Heart right ventricle (tissue), 16 donors: ENCODE measurements around the gene GPD1. TPM values are rescaled to one million over a fixed set of nuclear protein-coding genes. Genes with fewer than 3 reads are reported as not detected.

Source experiments
- ATAC-seq, 8 donors: fragments of 200-7000 bp; cut with Tn5 transposase; one replicate each; pipeline ENCODE4 v1.9.1; 2020; ENCODE audit warnings: mild to moderate bottlenecking in 8 of 8, moderate library complexity in 8 of 8, moderate number of reproducible peaks in 1 of 8
- DNase-seq, 2 donors: peaks; one replicate each; pipeline ENCODE4 v3.0.0-alpha.2; 2020
- H3K27ac ChIP-seq, 10 donors: fragments of 200-600 bp; sonication (generic) in 2 of 10; one replicate each; pipeline versions ENCODE4 v1.5.0 to v1.8.0; 2020 to 2022; ENCODE audit warnings: mild to moderate bottlenecking in 3 of 10
- H3K27me3 ChIP-seq, 7 donors: fragments of 200-600 bp; one replicate each; pipeline ENCODE4 v1.8.0; 2021 to 2022; ENCODE audit warnings: mild to moderate bottlenecking in 2 of 7
- H3K36me3 ChIP-seq, 9 donors: fragments of 200-600 bp; sonication (generic) in 1 of 9; one replicate each; pipeline versions ENCODE4 v1.5.0 to v1.8.0; 2020 to 2022; ENCODE audit warnings: mild to moderate bottlenecking in 2 of 9
- H3K4me1 ChIP-seq, 9 donors: fragments of 200-600 bp; sonication (generic) in 1 of 9; one replicate each; pipeline versions ENCODE4 v1.5.0 to v1.8.0; 2020 to 2022; ENCODE audit warnings: mild to moderate bottlenecking in 4 of 9
- H3K4me3 ChIP-seq, 10 donors: fragments of 200-600 bp; sonication (generic) in 2 of 10; one replicate each; pipeline versions ENCODE4 v1.5.0 to v1.8.0; 2020 to 2022; ENCODE audit warnings: mild to moderate bottlenecking in 7 of 10, moderate library complexity in 2 of 10
- H3K9me3 ChIP-seq, 11 donors: fragments of 200-600 bp in 10 of 11; sonication (generic) in 2 of 11; one replicate each; pipeline versions ENCODE4 v1.5.0 to v1.8.0; 2013 to 2022; ENCODE audit warnings: mild to moderate bottlenecking in 2 of 11, control low read depth in 1 of 11, moderate library complexity in 1 of 11
- CTCF ChIP-seq, 9 donors: fragments of 200-600 bp; sonication (generic) in 2 of 9; IDR thresholded peaks; one replicate each; pipeline versions ENCODE4 v1.5.0 to v1.8.0; 2021 to 2022; ENCODE audit warnings: antibody characterized with exemption in 9 of 9, mild to moderate bottlenecking in 5 of 9, moderate library complexity in 1 of 9
- WGBS, 2 donors: extraction: QIAGEN DNeasy Blood & Tissue Kit; methylation state at CpG; one replicate each; pipeline ENCODE4 v1.1.7; 2013; ENCODE audit warnings: inconsistent platforms in 1 of 2; 5-methylcytosine and 5-hydroxymethylcytosine counted together
- intact Hi-C, 10 donors: fragments of 100-400 bp; cut with DNase I; formaldehyde crosslinking; loops; one replicate each; pipeline versions ENCODE4 v1.11.1 to v1.14.2; 2022
- polyA plus RNA-seq, 2 donors: library from polyadenylated mRNA; stranded (reverse); fragments of 200-250 nt; gene quantifications; one replicate each; pipeline ENCODE4 v1.2.3, GENCODE V29; 2013
- total RNA-seq, 10 donors: library from RNA; stranded (reverse); fragmentation: NEBNext Ultra II Directional in 3 of 10; extraction: Animal tissue kit (Norgen Biotek cat#: 25700) in 3 of 10; gene quantifications; one replicate each; pipeline versions ENCODE4 v1.2.1 to v1.2.4, GENCODE V29; 2021 to 2023
- donor health status: Arrhythmogenic right ventricular cardiomyopathy.
- donor health status: ischemic (EF 13 %, LVEDD 7.1; RV severe dilation, severe dysfunction).
- donor health status: healthy with polysubstance abuse.
- donor health status: DM: no; HTN: yes; CAD: no.
- donor health status: DM: no; HTN: no; CAD: no.
- donor health status: ischemic (EF 25% LVEDD 6.9; RV normal size, moderate dysfunction).
- donor health status: ischemic (EF 25% LVEDD 5.7; RV mildly dilated, moderate dysfunction).
- donor health status: healthy.
- donor health status: DM: yes; HTN: yes; CAD: no.
- donor health status: Ischemic cardiomyopathy.
- donor health status: ischemic (EF 35%, LVEDD 5.7; RV mildly dilated, moderate dysfunction).
- donor health status: nonischemic (EF 11% LVEDD 7.7; RV severe dilation, severe dysfunction).
- donor health status: DM: yes; HTN: yes; CAD: no.
- donor health status: PGD.
- donor health status: ischemic (EF 29% LVEDD 5.4; RV normal size, mild dysfunction).
- donor health status: nonischemic (EF 23%, LVEDD 6.1; RV moderate dilation, normal function).

GPD1 gene
- total and polyA plus RNA-seq, 12 donors: 5.2 to 67.7 (median 15.3) TPM

- TF ChIP-seq CTCF (IDR thresholded peaks at IDR 0.05): no peak
- intact Hi-C loops: loop anchor here (5.0 to 10.0 kb wide), 5 partner anchors 87 to 285 kb away; partner anchors contain the start of gene AQP6 (in 1 of the 10)
- ATAC-seq: no peak
These were observed 44.2 kb upstream of the GPD1 start for GRCh38 chr12:50059440-50060119.

GRCh38 chr12:50060120-50060468 is 43.7 kb upstream of the GPD1 start:
- TF ChIP-seq CTCF (IDR thresholded peaks at IDR 0.05): no peak
- no peak for DNase-seq
- no peak for ATAC-seq
- Histone ChIP-seq H3K36me3 (no peaks in the 10 kb centered on the region), H3K27me3 (peaks cover 0 to 42% (median 22%) of the 10 kb centered on the region in 7 donors), H3K9me3 (no peaks in the 10 kb centered on the region), H3K4me1 (peaks cover 0 to 46% (median 19%) of the 10 kb centered on the region in 9 donors), H3K27ac (no peak overlapping the region), H3K4me3 (no peak overlapping the region)
- whole genome bisulfite sequencing, 2 donors: 68 to 70% methylated on average over 4 of the region's 4 CpGs
- intact Hi-C loops: loop anchor here in 1 of 10 donors (5.0 kb wide), 1 partner anchor 193 kb away; no protein-coding TSS in a partner anchor

More at GRCh38 chr12:50059440-50060119, 44.2 kb upstream of the GPD1 start:
- H3K27ac ChIP-seq: no peak overlapping the region
- no peaks in the 10 kb centered on the region for H3K36me3 ChIP-seq
- peaks cover 0 to 46% (median 19%) of the 10 kb centered on the region in 9 donors for H3K4me1 ChIP-seq
- 81% methylated on average over 12 of the region's 12 CpGs for WGBS, 2 donors
- DNase-seq: no peak
- no peaks in the 10 kb centered on the region for H3K9me3 ChIP-seq
- peaks cover 0 to 42% (median 22%) of the 10 kb centered on the region in 7 donors for H3K27me3 ChIP-seq
- H3K4me3 ChIP-seq: no peak overlapping the region

- Histone ChIP-seq H3K27me3 (peaks cover 0 to 32% (median 16%) of the 10 kb centered on the region in 7 donors), H3K27ac (no peak overlapping the region), H3K36me3 (no peaks in the 10 kb centered on the region), H3K4me3 (no peak overlapping the region), H3K9me3 (no peaks in the 10 kb centered on the region), H3K4me1 (peaks cover 0 to 40% (median 12%) of the 10 kb centered on the region in 9 donors)
- TF ChIP-seq CTCF (IDR thresholded peaks at IDR 0.05): no peak
- 88% methylated on average over 2 of the region's 2 CpGs for WGBS, 2 donors
- intact Hi-C loops: loop anchor here in 1 of 10 donors (5.0 kb wide), 1 partner anchor 194 kb away; no protein-coding TSS in a partner anchor
- DNase-seq (no peak), ATAC-seq (no peak)
These were observed 42.6 kb upstream of the GPD1 start for GRCh38 chr12:50061171-50061570.

GRCh38 chr12:50061946-50062686 is 41.7 kb upstream of the GPD1 start:
- intact Hi-C loops: loop anchor here in 1 of 10 donors (5.0 kb wide), 1 partner anchor 195 kb away; no protein-coding TSS in a partner anchor
- no peak for ATAC-seq

More at GRCh38 chr12:50061946-50062686, 41.7 kb upstream of the GPD1 start:
- Histone ChIP-seq H3K4me3 (no peak overlapping the region), H3K4me1 (peaks cover 0 to 37% (median 4%) of the 10 kb centered on the region in 9 donors), H3K36me3 (no peaks in the 10 kb centered on the region), H3K27me3 (peaks cover 0 to 23% (median 6%) of the 10 kb centered on the region in 7 donors), H3K27ac (no peak overlapping the region), H3K9me3 (no peaks in the 10 kb centered on the region)
- WGBS, 2 donors: 62 to 70% methylated on average over 6 of the region's 6 CpGs
- no peak for DNase-seq
- no peak for TF ChIP-seq CTCF (IDR thresholded peaks at IDR 0.05)
